A549 (cell line): ENCODE measurements around the gene CLCN4.

Source experiments
- BHLHE40 ChIP-seq: IDR thresholded peaks from 2 replicates; pipeline ENCODE4 v1.6.1; 2012; ENCODE audit warnings: low read depth, low read length, inconsistent platforms
- JUN ChIP-seq, 2 experiments: fragments of >200 bp; sonication (Bioruptor Twin); formaldehyde crosslinking; IDR thresholded peaks; 2 replicates in 1 of 2; 3 replicates in 1 of 2; pipeline ENCODE4 v1.6.1; 2016 to 2017
- MAZ ChIP-seq: fragments of 150-350 bp; IDR thresholded peaks from 2 replicates; pipeline ENCODE4 v1.6.1; 2014; ENCODE audit warnings: antibody characterized with exemption, low read depth, low read length, borderline replicate concordance
- PHF8 ChIP-seq: fragments of 200-600 bp; sonication (generic); IDR thresholded peaks from 2 replicates; pipeline ENCODE4 v1.6.1; 2016; ENCODE audit warnings: low read depth, mild to moderate bottlenecking, antibody characterized with exemption, moderate library complexity, borderline replicate concordance
- TF ChIP-seq, protein P1 (sequence below): fragments of >200 bp; sonication (Bioruptor Twin); formaldehyde crosslinking; IDR thresholded peaks from 3 replicates; pipeline ENCODE4 v1.5.1; 2016
- TF ChIP-seq, protein P2 (sequence below): fragments of 450-650 bp; IDR thresholded peaks from 2 replicates; pipeline ENCODE4 v1.6.1; 2014; ENCODE audit warnings: antibody characterized with exemption
- TF ChIP-seq, protein P3 (sequence below): IDR thresholded peaks from 2 replicates; pipeline ENCODE4 v1.6.1; 2012

DNA sequence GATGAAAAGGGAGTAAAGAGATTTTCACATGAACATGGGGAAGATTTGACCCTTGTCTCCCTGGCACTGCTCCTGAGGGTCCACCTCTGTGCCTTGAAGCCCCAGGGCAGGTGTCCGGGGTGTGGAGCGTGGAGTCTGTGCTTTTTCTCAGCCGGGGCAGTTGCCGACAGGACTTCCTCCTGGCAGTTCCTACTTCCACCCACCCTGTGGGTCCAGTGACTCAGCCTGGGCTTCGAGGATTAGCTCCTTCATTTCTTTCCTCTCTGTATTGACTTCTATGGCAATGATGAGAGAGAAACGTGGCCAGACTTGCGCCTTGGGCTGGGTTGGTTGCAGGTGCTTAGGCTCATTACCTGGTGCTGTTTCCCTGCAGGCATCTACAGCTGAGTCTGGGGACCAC lies 35.9 kb upstream of the CLCN4 start:
- TF ChIP-seq, protein P1, sequence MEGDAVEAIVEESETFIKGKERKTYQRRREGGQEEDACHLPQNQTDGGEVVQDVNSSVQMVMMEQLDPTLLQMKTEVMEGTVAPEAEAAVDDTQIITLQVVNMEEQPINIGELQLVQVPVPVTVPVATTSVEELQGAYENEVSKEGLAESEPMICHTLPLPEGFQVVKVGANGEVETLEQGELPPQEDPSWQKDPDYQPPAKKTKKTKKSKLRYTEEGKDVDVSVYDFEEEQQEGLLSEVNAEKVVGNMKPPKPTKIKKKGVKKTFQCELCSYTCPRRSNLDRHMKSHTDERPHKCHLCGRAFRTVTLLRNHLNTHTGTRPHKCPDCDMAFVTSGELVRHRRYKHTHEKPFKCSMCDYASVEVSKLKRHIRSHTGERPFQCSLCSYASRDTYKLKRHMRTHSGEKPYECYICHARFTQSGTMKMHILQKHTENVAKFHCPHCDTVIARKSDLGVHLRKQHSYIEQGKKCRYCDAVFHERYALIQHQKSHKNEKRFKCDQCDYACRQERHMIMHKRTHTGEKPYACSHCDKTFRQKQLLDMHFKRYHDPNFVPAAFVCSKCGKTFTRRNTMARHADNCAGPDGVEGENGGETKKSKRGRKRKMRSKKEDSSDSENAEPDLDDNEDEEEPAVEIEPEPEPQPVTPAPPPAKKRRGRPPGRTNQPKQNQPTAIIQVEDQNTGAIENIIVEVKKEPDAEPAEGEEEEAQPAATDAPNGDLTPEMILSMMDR = no peak
- TF ChIP-seq PHF8 (no peak), BHLHE40 (no peak), MAZ (no peak), JUN (IDR thresholded peaks at IDR 0.05) (no peak)
- TF ChIP-seq, protein P2, sequence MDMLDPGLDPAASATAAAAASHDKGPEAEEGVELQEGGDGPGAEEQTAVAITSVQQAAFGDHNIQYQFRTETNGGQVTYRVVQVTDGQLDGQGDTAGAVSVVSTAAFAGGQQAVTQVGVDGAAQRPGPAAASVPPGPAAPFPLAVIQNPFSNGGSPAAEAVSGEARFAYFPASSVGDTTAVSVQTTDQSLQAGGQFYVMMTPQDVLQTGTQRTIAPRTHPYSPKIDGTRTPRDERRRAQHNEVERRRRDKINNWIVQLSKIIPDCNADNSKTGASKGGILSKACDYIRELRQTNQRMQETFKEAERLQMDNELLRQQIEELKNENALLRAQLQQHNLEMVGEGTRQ = no peak
- TF ChIP-seq, protein P3, sequence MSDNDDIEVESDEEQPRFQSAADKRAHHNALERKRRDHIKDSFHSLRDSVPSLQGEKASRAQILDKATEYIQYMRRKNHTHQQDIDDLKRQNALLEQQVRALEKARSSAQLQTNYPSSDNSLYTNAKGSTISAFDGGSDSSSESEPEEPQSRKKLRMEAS = no peak
